SU-DHL-6 (cell line): ENCODE data around the gene CHADL.

Experiments used
- CTCF ChIP-seq: fragments of 200-600 bp; sonication (generic); IDR thresholded peaks from one replicate; pipeline ENCODE4 v1.5.1; 2017; ENCODE audit warnings: antibody characterized with exemption, mild to moderate bottlenecking, low read length, moderate library complexity; ENCODE audit not compliant: insufficient read depth, poor library complexity, severe bottlenecking
- EZH2phosphoT487 ChIP-seq: fragments of 200-600 bp; sonication (generic), shearing (Covaris generic); conservative IDR thresholded peaks from 2 replicates; pipeline ENCODE4 v1.6.1; 2018; ENCODE audit warnings: mild to moderate bottlenecking, antibody characterized with exemption, low read length, moderate library complexity, mixed read lengths

- TF ChIP-seq CTCF (no peak), EZH2phosphoT487 (no peak)
These were observed 42.6 kb downstream of the CHADL start for GRCh38 chr22:41198027-41198580.
